ENCODE data around the gene LUC7L2. TPM values are rescaled to one million over a fixed set of nuclear protein-coding genes. Genes with fewer than 3 reads are reported as not detected.
"Not testable (repeated sequence)": the region's sequence is repeated elsewhere in the genome, so short reads cannot be mapped to it uniquely, and the experiment has no call there.

The LUC7L2 gene
- total RNA-seq, 2 donors from 2014 or later, result 71.0 to 76.0 TPM

DNA sequence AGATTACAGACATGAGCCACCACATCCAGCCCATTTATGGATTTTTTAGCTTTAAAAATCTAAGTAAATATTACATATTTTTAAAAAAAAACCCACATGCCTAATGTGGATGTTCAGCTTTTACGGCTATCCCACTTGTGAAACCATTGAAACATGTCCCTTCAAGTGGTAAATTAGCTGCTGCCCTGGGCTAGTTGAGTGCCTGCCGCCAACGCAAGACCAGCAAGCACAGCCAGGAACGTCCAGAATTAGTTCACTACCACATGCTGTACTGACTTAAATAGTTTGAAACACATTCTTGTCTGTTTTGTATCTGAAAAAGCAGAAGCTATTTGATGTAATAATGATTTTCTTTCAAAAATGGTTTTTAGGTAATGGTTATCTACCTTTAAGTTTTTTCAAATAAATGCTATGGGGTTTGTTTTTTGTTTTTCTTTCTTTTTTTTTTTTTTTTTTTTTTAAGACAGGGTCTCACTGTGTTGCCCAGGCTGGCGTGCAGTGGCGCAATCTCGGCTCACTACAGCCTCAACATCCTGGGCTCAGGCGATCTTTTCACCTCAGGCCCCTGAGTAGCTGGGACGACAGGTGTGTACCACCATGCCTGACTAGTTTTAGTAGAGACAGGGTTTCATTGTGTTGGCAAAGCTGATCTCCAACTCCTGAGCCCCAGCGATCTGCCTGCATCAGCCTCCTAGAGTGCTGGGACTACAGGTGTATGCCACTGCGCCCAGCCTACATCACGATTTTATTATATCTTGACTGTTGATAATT lies 66.7 kb downstream of the LUC7L2 start:
- no peak overlapping the region for H3K9ac ChIP-seq (ENCODE audit: extremely low read depth, low read length, poor library complexity, severe bottlenecking)
- H3K9me3 ChIP-seq (ENCODE audit: control insufficient read depth, low read length), result no peaks in the 10 kb centered on the region
- no peak overlapping the region for H3K27ac ChIP-seq (ENCODE audit: low read depth, low read length)
- no peaks in the 10 kb centered on the region for H3K27me3 Mint-ChIP-seq (ENCODE audit: insufficient read depth)
- peaks cover 36% of the 10 kb centered on the region for H3K36me3 Mint-ChIP-seq (ENCODE audit: low read depth)
- no peaks in the 10 kb centered on the region for H3K27me3 ChIP-seq (ENCODE audit: control insufficient read depth, insufficient read depth, low read length, poor library complexity, severe bottlenecking)
- peaks cover 8% of the 10 kb centered on the region for H3K4me1 Mint-ChIP-seq
- H3K4me1 ChIP-seq (ENCODE audit: control insufficient read depth, insufficient read depth, low read length), result no peaks in the 10 kb centered on the region
- H3K4me3 ChIP-seq (ENCODE audit: low read length), result no peak overlapping the region
- 95 to 97% methylated on average over 9 to 12 of the region's 12 CpGs for WGBS, 2 experiments (ENCODE audit: insufficient coverage in 1 of 2, insufficient read length in 1 of 2)
- TF ChIP-seq, protein P1, sequence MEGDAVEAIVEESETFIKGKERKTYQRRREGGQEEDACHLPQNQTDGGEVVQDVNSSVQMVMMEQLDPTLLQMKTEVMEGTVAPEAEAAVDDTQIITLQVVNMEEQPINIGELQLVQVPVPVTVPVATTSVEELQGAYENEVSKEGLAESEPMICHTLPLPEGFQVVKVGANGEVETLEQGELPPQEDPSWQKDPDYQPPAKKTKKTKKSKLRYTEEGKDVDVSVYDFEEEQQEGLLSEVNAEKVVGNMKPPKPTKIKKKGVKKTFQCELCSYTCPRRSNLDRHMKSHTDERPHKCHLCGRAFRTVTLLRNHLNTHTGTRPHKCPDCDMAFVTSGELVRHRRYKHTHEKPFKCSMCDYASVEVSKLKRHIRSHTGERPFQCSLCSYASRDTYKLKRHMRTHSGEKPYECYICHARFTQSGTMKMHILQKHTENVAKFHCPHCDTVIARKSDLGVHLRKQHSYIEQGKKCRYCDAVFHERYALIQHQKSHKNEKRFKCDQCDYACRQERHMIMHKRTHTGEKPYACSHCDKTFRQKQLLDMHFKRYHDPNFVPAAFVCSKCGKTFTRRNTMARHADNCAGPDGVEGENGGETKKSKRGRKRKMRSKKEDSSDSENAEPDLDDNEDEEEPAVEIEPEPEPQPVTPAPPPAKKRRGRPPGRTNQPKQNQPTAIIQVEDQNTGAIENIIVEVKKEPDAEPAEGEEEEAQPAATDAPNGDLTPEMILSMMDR (conservative IDR thresholded peaks at IDR 0.05), result no peak
- no peaks in the 10 kb centered on the region for H3K9me3 Mint-ChIP-seq
- no peak for DNase-seq
- H3K36me3 ChIP-seq (ENCODE audit: control insufficient read depth, insufficient read depth, low read length), result peaks cover 40% of the 10 kb centered on the region
- H3K27ac Mint-ChIP-seq, result peak overlapping the region; percentile 35
- H3K4me3 Mint-ChIP-seq, result no peak overlapping the region

DNA sequence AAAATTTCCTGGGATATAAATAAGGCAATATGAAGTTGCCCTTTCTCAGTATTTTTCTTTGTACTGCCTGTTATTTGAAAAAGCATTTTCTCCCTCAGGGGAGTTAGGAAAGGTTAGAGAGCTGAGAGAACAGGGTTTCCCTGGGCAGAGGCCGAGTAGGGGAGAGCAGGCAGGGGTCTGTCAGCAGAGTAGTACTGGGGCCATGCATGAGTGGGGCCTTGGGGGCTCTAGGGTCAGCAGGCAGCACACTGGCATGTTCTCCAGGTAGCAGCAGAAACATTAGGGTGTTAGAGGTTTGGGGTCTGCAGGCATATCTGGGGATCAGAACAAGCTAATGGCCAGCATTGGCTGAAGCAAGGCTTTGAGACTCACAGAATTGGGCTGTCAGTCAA lies 67.3 kb downstream of the LUC7L2 start:
- 86 to 100% methylated on average over 1 of the region's 1 CpG for WGBS, 2 experiments (ENCODE audit: insufficient coverage in 1 of 2, insufficient read length in 1 of 2)
- no peak for DNase-seq
- peak overlapping the region; percentile 35 for H3K27ac Mint-ChIP-seq
- Histone ChIP-seq H3K9me3 (ENCODE audit: control insufficient read depth, low read length) (no peaks in the 10 kb centered on the region), H3K9ac (ENCODE audit: extremely low read depth, low read length, poor library complexity, severe bottlenecking) (no peak overlapping the region), H3K27ac (ENCODE audit: low read depth, low read length) (no peak overlapping the region), H3K4me1 (ENCODE audit: control insufficient read depth, insufficient read depth, low read length) (no peaks in the 10 kb centered on the region), H3K4me3 (ENCODE audit: low read length) (no peak overlapping the region), H3K27me3 (ENCODE audit: control insufficient read depth, insufficient read depth, low read length, poor library complexity, severe bottlenecking) (no peaks in the 10 kb centered on the region), H3K36me3 (ENCODE audit: control insufficient read depth, insufficient read depth, low read length) (peaks cover 37% of the 10 kb centered on the region)
- peaks cover 11% of the 10 kb centered on the region for H3K4me1 Mint-ChIP-seq
- H3K36me3 Mint-ChIP-seq (ENCODE audit: low read depth), result peaks cover 33% of the 10 kb centered on the region
- H3K4me3 Mint-ChIP-seq, result no peak overlapping the region
- no peaks in the 10 kb centered on the region for H3K9me3 Mint-ChIP-seq
- TF ChIP-seq, protein P1 (conservative IDR thresholded peaks at IDR 0.05), result no peak
- no peaks in the 10 kb centered on the region for H3K27me3 Mint-ChIP-seq (ENCODE audit: insufficient read depth)

GRCh38 chr7:139427788-139428187 lies 68.1 kb downstream of the LUC7L2 start:
- no peaks in the 10 kb centered on the region for H3K27me3 Mint-ChIP-seq (ENCODE audit: insufficient read depth)
- no peak for DNase-seq
- no peak overlapping the region for H3K4me3 Mint-ChIP-seq
- H3K36me3 ChIP-seq (ENCODE audit: control insufficient read depth, insufficient read depth, low read length), result peaks cover 34% of the 10 kb centered on the region
- H3K36me3 Mint-ChIP-seq (ENCODE audit: low read depth), result peaks cover 27% of the 10 kb centered on the region
- H3K4me3 ChIP-seq (ENCODE audit: low read length), result no peak overlapping the region
- WGBS, 2 experiments (ENCODE audit: insufficient coverage in 1 of 2, insufficient read length in 1 of 2), result 96% methylated on average over 7 of the region's 7 CpGs
- no peak overlapping the region for H3K27ac Mint-ChIP-seq
- no peaks in the 10 kb centered on the region for H3K27me3 ChIP-seq (ENCODE audit: control insufficient read depth, insufficient read depth, low read length, poor library complexity, severe bottlenecking)
- H3K27ac ChIP-seq (ENCODE audit: low read depth, low read length), result no peak overlapping the region
- TF ChIP-seq, protein P1 (conservative IDR thresholded peaks at IDR 0.05), result no peak
- peaks cover 11% of the 10 kb centered on the region for H3K4me1 Mint-ChIP-seq
- H3K4me1 ChIP-seq (ENCODE audit: control insufficient read depth, insufficient read depth, low read length), result no peaks in the 10 kb centered on the region
- no peaks in the 10 kb centered on the region for H3K9me3 ChIP-seq (ENCODE audit: control insufficient read depth, low read length)
- no peaks in the 10 kb centered on the region for H3K9me3 Mint-ChIP-seq
- H3K9ac ChIP-seq (ENCODE audit: extremely low read depth, low read length, poor library complexity, severe bottlenecking), result no peak overlapping the region

GRCh38 chr7:139429735-139430134 lies 70.0 kb downstream of the LUC7L2 start:
- not testable (repeated sequence) for H3K4me3 ChIP-seq (ENCODE audit: low read length); H3K27me3 Mint-ChIP-seq (ENCODE audit: insufficient read depth); H3K4me3 Mint-ChIP-seq; H3K27me3 ChIP-seq (ENCODE audit: control insufficient read depth, insufficient read depth, low read length, poor library complexity, severe bottlenecking); H3K4me1 ChIP-seq (ENCODE audit: control insufficient read depth, insufficient read depth, low read length); H3K9me3 Mint-ChIP-seq; H3K27ac ChIP-seq (ENCODE audit: low read depth, low read length); H3K9me3 ChIP-seq (ENCODE audit: control insufficient read depth, low read length); DNase-seq; H3K9ac ChIP-seq (ENCODE audit: extremely low read depth, low read length, poor library complexity, severe bottlenecking)
- 86 to 93% methylated on average over 4 to 14 of the region's 14 CpGs for WGBS, 2 experiments (ENCODE audit: insufficient coverage in 1 of 2, insufficient read length in 1 of 2)
- H3K36me3 Mint-ChIP-seq (ENCODE audit: low read depth), result peaks cover 18% of the 10 kb centered on the region
- peaks cover 22% of the 10 kb centered on the region for H3K36me3 ChIP-seq (ENCODE audit: control insufficient read depth, insufficient read depth, low read length)
- H3K4me1 Mint-ChIP-seq, result peaks cover 17% of the 10 kb centered on the region
- H3K27ac Mint-ChIP-seq, result peak overlapping the region; percentile 58
